ENCODE results near the gene GALR2. TPM values are rescaled to one million over a fixed set of nuclear protein-coding genes. Genes with fewer than 3 reads are reported as not detected.

The GALR2 gene
- polyA plus RNA-seq, 1 donor = 0.93 TPM

DNA sequence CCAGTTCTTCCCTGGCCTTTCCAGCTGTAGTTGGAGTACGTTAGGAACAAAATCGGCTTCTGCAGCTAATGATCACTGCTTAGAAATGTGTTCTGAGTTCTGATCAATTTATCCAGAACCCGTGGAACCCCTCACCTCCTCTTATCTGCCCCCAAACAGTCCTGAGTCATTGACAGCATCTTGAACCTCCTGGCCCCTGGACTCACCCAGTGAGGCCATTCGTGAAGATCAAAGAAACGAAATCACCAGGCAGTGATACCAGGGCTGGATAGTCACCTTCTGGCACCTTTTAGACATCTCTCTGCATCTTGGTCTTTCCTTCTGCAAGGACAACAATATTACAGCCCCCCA lies 46.1 kb downstream of the GALR2 start:
- no peak overlapping the region for H3K4me3 ChIP-seq (ENCODE audit: low read length)
- WGBS (ENCODE audit: insufficient coverage, low lambda C conversion rate) = no CpG with 5 or more reads among the region's 5 CpGs
- no peaks in the 10 kb centered on the region for H3K36me3 ChIP-seq (ENCODE audit: control insufficient read depth, insufficient read depth, low read length)
- H3K9me3 ChIP-seq (ENCODE audit: control insufficient read depth, low read depth, low read length) = no peaks in the 10 kb centered on the region
- no peak for DNase-seq
- H3K27ac ChIP-seq (ENCODE audit: low read length) = no peak overlapping the region
- H3K4me1 ChIP-seq (ENCODE audit: control insufficient read depth, insufficient read depth, low read length) = peaks cover 3% of the 10 kb centered on the region
- H3K27me3 ChIP-seq (ENCODE audit: control insufficient read depth, insufficient read depth, low read length) = no peaks in the 10 kb centered on the region

DNA sequence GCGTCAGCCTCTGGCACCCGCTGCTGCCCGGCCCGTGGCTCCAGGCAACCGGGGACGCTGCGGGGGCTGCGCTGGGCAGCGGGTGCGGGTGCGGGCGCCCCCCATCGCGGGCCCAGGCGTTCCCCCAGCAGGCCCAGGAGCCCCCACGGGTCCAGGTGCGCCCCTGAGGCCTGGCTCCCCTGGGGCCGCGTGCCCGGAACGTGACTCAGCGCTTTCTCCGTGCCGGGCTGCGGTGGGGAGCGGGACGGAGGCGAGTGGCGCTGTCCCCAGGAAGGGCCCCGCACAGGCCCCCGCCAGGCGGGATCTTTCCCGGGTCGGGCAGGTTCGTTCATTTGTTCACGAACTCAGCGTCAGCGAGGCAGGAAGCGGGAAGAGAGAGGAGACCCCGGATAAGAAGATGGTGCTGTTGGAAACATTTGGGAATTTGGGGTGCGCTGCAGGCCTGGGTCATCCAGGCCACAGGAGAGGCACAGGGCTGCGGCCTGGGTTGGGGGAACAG lies 47.4 kb downstream of the GALR2 start:
- Histone ChIP-seq H3K4me1 (ENCODE audit: control insufficient read depth, insufficient read depth, low read length) (peaks cover 3% of the 10 kb centered on the region), H3K36me3 (ENCODE audit: control insufficient read depth, insufficient read depth, low read length) (no peaks in the 10 kb centered on the region), H3K27me3 (ENCODE audit: control insufficient read depth, insufficient read depth, low read length) (no peaks in the 10 kb centered on the region), H3K27ac (ENCODE audit: low read length) (no peak overlapping the region), H3K9me3 (ENCODE audit: control insufficient read depth, low read depth, low read length) (no peaks in the 10 kb centered on the region), H3K4me3 (ENCODE audit: low read length) (peak overlapping the region; percentile 24)
- DNase-seq = peak in 1 of 2 donors; percentile 17
- no CpG with 5 or more reads among the region's 42 CpGs for WGBS (ENCODE audit: insufficient coverage, low lambda C conversion rate)

DNA sequence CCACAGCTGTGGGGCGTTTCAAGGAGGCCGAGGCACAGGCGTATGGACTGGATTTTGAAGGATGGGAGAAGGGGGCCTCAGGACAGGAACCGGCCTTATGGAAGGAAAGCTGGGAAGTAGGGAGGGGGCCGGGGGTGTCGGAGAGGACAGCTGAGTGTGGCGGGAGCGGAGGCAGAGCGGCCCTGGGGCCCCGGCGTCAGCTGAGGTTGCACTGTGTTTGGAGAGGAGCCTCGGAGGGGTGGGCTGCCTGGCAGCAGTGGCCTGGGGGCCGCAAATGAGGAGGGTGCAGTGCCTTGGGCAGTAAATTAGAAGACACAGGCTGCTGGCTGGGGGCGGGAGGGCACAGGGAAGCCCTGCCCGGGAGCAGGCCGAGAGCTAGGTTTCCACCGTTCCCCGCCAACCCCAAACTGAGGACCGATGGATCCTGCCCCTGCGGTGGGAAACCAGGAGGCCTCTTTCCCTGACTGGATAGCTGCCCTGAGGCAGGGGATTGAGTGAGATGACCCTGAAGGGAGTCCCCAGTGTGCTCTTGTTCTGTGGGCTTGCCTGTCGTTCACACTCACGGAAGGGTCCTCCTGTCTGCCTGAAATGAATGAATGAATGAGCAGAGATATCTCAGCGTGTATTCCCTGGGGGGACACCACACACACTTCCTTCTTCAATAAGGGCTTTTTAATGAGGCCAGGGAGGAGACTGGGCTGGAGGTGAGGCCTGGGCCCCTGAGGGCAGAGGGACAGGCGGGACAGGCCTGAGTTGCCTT lies 48.0 kb downstream of the GALR2 start:
- Histone ChIP-seq H3K27me3 (ENCODE audit: control insufficient read depth, insufficient read depth, low read length) (no peaks in the 10 kb centered on the region), H3K27ac (ENCODE audit: low read length) (no peak overlapping the region), H3K9me3 (ENCODE audit: control insufficient read depth, low read depth, low read length) (no peaks in the 10 kb centered on the region), H3K4me3 (ENCODE audit: low read length) (no peak overlapping the region), H3K36me3 (ENCODE audit: control insufficient read depth, insufficient read depth, low read length) (no peaks in the 10 kb centered on the region), H3K4me1 (ENCODE audit: control insufficient read depth, insufficient read depth, low read length) (peaks cover 3% of the 10 kb centered on the region)
- peak in 1 of 2 donors; percentile 6 for DNase-seq
- WGBS (ENCODE audit: insufficient coverage, low lambda C conversion rate) = 100% methylated on average over 1 of the region's 24 CpGs

DNA sequence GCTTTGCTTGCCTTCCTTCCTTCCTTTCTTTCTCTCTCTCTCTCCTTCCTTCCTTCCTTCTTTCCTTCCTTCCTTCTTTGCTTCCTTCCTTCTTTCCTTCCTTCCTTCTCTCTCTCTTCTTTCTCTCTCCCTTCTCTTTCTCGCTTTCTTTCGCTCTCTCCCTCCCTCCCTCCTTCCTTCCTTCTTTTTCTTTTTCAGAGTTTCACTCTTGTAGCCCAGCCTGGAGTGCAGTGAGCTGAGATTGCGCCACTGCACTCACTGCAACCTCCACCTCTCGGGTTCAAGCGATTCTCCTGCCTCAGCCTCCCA lies 48.6 kb downstream of the GALR2 start:
- no peak overlapping the region for H3K27ac ChIP-seq (ENCODE audit: low read length)
- peaks cover 3% of the 10 kb centered on the region for H3K4me1 ChIP-seq (ENCODE audit: control insufficient read depth, insufficient read depth, low read length)
- 50% methylated on average over 2 of the region's 5 CpGs for WGBS (ENCODE audit: insufficient coverage, low lambda C conversion rate)
- no peaks in the 10 kb centered on the region for H3K36me3 ChIP-seq (ENCODE audit: control insufficient read depth, insufficient read depth, low read length)
- H3K27me3 ChIP-seq (ENCODE audit: control insufficient read depth, insufficient read depth, low read length) = no peaks in the 10 kb centered on the region
- DNase-seq = no peak
- no peaks in the 10 kb centered on the region for H3K9me3 ChIP-seq (ENCODE audit: control insufficient read depth, low read depth, low read length)
- H3K4me3 ChIP-seq (ENCODE audit: low read length) = no peak overlapping the region

DNA sequence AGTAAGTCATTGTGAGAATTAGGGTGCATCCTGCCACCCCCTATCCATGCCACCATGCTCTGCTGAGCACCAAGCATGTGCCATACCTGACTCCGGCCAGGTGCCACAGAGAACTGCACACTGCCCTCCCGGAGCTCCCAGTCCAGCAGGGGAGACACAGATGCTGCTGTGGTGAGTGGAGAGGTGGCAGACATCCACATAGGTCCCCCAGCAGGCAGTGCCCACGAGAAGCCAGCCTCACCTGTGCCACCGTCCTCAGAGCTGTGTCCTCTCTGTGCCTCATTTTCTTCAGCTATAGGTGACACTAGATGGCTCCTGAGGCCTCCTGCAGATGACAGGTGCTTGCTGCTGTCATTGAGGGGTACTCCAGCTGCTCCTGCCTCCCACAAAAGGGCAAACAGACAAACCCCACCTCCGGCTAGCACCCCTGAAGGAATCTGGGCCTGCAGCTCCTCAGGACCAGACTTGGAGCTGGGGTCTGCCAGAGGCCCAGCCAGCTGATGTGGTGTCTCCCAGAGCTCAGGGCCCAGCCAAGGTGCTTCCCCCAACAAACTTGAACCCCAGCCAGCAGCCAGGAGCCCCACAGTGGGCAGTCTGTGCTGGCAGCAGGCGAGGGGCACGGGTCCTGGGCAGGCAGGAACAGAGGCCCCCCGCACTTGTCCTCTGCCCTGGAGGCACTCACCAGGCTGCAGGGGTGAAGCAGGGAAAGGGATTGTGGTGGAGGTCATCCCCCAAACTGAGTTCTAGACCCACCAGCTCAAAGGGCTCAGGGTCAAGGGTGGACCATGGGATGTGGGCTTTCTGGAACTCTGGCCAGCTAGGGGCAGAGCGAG lies 49.4 kb downstream of the GALR2 start:
- H3K27ac ChIP-seq (ENCODE audit: low read length) = no peak overlapping the region
- H3K36me3 ChIP-seq (ENCODE audit: control insufficient read depth, insufficient read depth, low read length) = no peaks in the 10 kb centered on the region
- DNase-seq = peak in 1 of 2 donors; percentile 1
- H3K4me3 ChIP-seq (ENCODE audit: low read length) = no peak overlapping the region
- H3K9me3 ChIP-seq (ENCODE audit: control insufficient read depth, low read depth, low read length) = no peaks in the 10 kb centered on the region
- no CpG with 5 or more reads among the region's 9 CpGs for WGBS (ENCODE audit: insufficient coverage, low lambda C conversion rate)
- no peaks in the 10 kb centered on the region for H3K27me3 ChIP-seq (ENCODE audit: control insufficient read depth, insufficient read depth, low read length)
- peaks cover 3% of the 10 kb centered on the region for H3K4me1 ChIP-seq (ENCODE audit: control insufficient read depth, insufficient read depth, low read length)

DNA sequence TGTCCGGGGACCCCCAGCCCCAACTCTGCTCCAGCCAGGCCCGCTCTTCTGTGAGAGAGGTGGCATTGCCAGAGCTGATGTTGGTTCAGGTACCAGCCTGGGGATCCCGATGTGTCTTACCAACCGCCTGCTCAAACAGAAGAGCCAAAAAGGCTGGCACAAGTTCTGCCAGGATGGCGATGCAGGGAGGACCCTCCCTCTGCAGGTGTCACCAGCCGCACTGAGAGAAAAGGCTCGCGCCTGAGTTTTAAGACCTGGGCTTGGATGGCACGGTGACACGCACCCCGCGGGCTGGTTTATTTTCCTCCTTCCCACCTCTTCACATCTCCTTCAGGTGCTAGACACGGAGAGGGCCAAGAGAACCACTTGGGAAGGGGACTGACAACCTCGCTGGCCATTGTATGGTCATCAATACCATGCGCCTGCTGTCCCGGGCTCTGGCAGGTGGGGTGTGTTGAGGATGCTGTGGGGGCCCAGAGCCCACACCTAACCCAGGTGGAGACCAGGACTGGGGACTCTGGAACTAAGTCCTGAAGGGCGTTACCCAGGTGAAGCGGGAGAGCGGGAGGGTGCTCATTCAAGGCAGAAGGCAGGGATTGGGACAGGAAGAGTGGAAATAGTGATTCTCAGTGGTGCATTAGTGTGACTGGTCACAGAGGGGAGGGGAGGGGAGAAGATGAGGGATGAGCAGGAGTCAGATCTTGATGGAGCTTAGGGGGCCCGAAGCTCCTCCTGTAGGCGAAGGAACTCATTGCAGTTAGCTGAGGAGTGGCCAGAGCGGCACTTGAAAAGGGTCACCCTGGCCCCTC lies 50.2 kb downstream of the GALR2 start:
- WGBS (ENCODE audit: insufficient coverage, low lambda C conversion rate) = no CpG with 5 or more reads among the region's 22 CpGs
- peaks cover 3% of the 10 kb centered on the region for H3K4me1 ChIP-seq (ENCODE audit: control insufficient read depth, insufficient read depth, low read length)
- peak in 1 of 2 donors; percentile 2 for DNase-seq
- H3K36me3 ChIP-seq (ENCODE audit: control insufficient read depth, insufficient read depth, low read length) = no peaks in the 10 kb centered on the region
- no peaks in the 10 kb centered on the region for H3K27me3 ChIP-seq (ENCODE audit: control insufficient read depth, insufficient read depth, low read length)
- H3K27ac ChIP-seq (ENCODE audit: low read length) = no peak overlapping the region
- no peak overlapping the region for H3K4me3 ChIP-seq (ENCODE audit: low read length)
- no peaks in the 10 kb centered on the region for H3K9me3 ChIP-seq (ENCODE audit: control insufficient read depth, low read depth, low read length)

DNA sequence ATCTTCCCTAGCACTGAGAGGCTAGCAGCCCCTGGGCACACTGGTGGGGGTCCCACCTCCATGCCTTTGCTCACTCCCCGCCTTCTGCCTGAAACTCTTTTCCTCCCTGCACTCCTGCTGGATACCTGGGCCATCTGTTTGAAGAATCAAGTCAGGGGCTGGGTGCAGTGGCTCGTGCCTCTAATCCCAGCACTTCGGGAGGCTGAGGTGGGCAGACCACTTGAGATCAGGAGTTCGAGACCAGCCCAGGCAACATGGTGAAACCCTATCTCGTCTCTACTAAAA lies 50.8 kb downstream of the GALR2 start:
- no CpG with 5 or more reads among the region's 5 CpGs for WGBS (ENCODE audit: insufficient coverage, low lambda C conversion rate)
- no peaks in the 10 kb centered on the region for H3K9me3 ChIP-seq (ENCODE audit: control insufficient read depth, low read depth, low read length)
- H3K4me3 ChIP-seq (ENCODE audit: low read length) = no peak overlapping the region
- H3K27me3 ChIP-seq (ENCODE audit: control insufficient read depth, insufficient read depth, low read length) = no peaks in the 10 kb centered on the region
- no peaks in the 10 kb centered on the region for H3K36me3 ChIP-seq (ENCODE audit: control insufficient read depth, insufficient read depth, low read length)
- peaks cover 3% of the 10 kb centered on the region for H3K4me1 ChIP-seq (ENCODE audit: control insufficient read depth, insufficient read depth, low read length)
- DNase-seq = no peak
- H3K27ac ChIP-seq (ENCODE audit: low read length) = no peak overlapping the region

DNA sequence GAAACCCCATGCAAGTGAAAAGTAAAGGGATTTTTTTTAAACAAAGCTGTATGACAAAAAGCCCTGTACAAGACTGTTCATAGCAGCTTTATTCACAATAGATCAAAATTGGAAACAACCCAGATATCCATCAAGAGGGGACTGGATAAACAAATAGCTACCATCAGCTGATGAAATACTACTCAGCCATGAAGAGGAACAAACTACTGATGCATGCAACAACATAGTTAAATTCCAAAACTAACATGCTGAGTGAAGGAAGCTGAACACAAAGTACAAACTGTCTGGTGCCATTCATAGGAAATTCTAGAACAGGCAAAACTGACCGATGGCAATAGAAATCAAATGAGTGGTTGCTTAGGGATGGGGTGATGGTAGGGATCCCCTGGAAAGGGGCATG lies 51.3 kb downstream of the GALR2 start:
- peaks cover 3% of the 10 kb centered on the region for H3K4me1 ChIP-seq (ENCODE audit: control insufficient read depth, insufficient read depth, low read length)
- no peak for DNase-seq
- H3K27ac ChIP-seq (ENCODE audit: low read length) = no peak overlapping the region
- H3K9me3 ChIP-seq (ENCODE audit: control insufficient read depth, low read depth, low read length) = no peaks in the 10 kb centered on the region
- H3K27me3 ChIP-seq (ENCODE audit: control insufficient read depth, insufficient read depth, low read length) = no peaks in the 10 kb centered on the region
- WGBS (ENCODE audit: insufficient coverage, low lambda C conversion rate) = no CpG with 5 or more reads among the region's 1 CpG
- no peaks in the 10 kb centered on the region for H3K36me3 ChIP-seq (ENCODE audit: control insufficient read depth, insufficient read depth, low read length)
- H3K4me3 ChIP-seq (ENCODE audit: low read length) = no peak overlapping the region
